ENCODE data around the gene TNIP2.

TNIP2 gene, protein sequence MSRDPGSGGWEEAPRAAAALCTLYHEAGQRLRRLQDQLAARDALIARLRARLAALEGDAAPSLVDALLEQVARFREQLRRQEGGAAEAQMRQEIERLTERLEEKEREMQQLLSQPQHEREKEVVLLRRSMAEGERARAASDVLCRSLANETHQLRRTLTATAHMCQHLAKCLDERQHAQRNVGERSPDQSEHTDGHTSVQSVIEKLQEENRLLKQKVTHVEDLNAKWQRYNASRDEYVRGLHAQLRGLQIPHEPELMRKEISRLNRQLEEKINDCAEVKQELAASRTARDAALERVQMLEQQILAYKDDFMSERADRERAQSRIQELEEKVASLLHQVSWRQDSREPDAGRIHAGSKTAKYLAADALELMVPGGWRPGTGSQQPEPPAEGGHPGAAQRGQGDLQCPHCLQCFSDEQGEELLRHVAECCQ

GRCh38 chr4:2755821-2756690 lies at the start of gene TNIP2:
TNIP2 (minus strand) TSS chr4:2756336; CDS start chr4:2756289, 47 bp downstream.
- peak; percentile 43 for DNase-seq

- DNase-seq = no peak
These were observed 48.9 kb upstream of the TNIP2 start for GRCh38 chr4:2804973-2805501.

DNA sequence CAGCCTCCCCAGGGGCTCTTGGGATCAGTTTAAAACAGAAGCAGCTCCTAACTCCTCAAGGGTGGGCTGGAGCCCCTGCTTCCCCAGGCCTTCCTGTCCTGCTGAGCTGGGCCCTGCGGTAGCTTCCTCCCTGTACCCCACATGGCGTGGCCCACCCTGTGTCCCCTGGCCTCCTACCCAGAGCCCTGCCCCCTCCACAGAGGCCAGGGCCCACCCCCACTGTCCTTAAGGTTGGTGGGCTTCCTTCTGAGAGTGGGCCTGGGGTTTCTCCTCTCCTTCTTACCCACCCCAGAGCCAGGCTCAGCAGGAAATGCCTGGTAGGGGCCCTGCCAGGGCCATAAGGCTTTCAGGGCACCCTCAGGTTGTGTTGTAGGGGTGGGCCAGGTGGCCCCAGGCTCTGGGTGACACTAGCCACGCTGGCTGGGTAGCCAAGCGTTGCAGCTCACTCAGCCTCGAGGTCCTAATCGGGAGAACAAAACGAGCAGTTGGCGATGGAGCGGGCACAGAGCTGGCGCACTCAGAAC lies 48.4 kb upstream of the TNIP2 start:
- DNase-seq = no peak

DNA sequence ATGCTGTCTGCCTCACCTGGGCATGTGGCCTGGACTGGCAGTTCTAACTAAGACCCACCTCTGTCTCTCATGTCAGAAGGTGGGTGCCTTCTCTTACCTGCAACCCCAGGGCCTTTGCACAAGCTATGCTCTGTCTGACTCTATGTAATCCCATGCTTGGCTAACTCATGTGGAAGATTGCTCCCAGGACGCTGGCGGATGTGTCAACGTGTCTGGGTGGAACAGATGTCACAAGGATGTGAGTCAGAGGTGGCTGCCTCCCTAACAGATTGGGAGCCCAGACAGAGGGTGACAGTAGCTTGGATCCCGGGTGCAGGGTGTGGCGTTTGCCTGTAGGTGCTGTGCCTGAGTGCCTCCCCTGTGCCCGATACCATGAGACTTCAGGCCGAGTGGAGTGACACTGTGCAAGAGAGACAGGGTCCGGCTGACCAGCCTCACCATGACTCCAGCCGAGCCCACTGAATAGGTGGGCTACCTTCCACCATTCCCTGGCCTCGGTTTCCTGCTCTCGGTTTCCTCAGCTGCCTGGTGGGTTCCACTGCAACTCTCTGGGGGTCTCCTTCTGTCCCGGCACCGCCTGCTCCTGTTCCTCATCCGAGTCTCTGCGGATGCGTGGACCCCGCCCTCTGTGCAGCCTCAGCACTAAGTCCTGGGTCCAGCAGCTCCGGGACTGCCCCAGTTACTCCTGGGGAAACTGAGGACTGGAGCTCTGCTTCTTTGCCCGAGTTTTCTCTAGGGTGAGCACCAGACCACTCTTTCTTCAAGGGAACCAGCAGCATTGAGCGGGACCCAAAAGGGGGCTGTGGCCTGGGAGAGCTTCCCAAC lies 47.7 kb upstream of the TNIP2 start:
- DNase-seq = no peak

DNA sequence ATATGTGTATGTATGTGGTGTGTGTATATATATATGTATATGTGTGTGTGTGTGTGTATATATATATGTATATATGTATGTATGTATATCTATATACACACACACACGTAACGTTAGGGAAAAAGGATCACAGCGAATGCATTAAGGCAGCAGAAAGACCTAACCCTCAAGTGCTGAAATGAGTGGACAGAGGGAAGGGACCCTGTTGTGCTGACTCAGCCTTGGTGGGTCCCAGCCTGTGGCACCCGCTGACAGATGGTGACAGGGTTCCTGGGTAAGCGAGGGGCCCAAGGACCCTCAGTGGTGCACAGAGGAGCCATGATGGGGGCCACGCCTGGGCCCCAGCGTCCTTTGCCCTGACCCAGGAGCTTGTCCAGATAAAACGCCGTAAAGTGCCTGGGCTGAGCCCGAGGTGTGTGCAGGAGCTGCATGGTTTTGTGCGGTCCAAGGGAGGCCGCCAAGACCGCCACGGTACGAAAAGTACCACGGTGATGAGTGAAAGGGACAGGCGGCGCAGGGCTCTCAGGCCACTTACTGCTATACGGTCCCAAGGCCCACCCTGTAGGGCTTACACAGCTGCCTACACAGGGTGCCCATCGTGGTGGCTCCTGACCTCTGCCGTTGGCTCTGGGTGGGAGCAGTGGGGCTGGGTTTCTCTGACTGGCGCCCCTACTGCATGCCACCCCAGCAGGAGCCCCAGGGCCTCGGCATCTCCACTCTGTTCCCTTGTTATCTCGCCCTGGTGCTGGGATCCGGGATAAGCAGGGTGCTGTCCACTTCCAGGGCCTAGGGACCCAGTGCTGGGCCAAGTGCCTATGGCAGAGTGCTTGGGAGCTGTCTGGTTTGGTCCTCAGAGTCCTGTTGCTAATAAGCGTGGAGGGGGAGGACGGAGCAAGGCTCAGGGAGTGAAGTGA lies 46.7 kb upstream of the TNIP2 start:
- no peak for DNase-seq

- no peak for DNase-seq
These were observed 44.8 kb upstream of the TNIP2 start for GRCh38 chr4:2800691-2801596.

DNA sequence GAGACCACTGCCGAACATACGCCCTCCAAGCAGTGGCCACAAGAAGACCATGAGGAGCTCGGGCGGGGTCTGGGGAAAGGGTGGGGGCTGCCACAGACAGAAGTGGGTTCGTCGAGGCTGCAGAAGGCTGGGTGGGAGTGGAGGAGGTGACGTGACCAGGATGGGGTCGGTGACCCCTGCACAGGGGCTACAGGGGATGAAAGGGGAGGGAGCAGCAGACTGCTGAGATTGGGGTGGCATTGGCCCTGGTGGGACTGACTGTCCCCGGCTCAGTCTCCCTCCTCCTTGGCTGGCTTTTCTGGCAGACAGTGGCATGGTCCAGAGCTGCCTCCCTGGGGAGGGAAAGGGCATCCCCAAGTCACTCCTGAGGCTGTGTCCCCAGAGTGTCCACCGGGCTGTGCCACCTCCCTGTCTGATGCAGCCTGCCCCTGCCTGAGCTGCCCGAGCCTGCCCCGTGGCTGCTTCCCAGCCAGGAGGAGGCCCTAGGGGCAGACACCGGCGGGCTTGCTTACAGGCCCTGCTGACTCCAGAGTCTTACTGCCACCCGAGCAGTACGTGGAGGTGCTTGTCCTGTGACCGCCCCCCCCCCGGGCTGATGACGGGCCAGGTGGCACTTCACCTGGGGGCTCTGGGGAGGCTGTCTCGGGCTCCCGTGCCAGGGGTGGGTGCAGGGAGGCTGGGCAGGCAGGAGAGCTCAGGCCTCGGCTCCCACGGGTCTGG lies 44.0 kb upstream of the TNIP2 start:
- DNase-seq = no peak

- DNase-seq = no peak
These were observed 43.2 kb upstream of the TNIP2 start for GRCh38 chr4:2799224-2799911.

GRCh38 chr4:2798399-2799223 lies 42.5 kb upstream of the TNIP2 start:
- DNase-seq = no peak

GRCh38 chr4:2797545-2798305 lies 41.6 kb upstream of the TNIP2 start:
- DNase-seq = no peak

- no peak for DNase-seq
These were observed 40.9 kb upstream of the TNIP2 start for GRCh38 chr4:2796849-2797544.

DNA sequence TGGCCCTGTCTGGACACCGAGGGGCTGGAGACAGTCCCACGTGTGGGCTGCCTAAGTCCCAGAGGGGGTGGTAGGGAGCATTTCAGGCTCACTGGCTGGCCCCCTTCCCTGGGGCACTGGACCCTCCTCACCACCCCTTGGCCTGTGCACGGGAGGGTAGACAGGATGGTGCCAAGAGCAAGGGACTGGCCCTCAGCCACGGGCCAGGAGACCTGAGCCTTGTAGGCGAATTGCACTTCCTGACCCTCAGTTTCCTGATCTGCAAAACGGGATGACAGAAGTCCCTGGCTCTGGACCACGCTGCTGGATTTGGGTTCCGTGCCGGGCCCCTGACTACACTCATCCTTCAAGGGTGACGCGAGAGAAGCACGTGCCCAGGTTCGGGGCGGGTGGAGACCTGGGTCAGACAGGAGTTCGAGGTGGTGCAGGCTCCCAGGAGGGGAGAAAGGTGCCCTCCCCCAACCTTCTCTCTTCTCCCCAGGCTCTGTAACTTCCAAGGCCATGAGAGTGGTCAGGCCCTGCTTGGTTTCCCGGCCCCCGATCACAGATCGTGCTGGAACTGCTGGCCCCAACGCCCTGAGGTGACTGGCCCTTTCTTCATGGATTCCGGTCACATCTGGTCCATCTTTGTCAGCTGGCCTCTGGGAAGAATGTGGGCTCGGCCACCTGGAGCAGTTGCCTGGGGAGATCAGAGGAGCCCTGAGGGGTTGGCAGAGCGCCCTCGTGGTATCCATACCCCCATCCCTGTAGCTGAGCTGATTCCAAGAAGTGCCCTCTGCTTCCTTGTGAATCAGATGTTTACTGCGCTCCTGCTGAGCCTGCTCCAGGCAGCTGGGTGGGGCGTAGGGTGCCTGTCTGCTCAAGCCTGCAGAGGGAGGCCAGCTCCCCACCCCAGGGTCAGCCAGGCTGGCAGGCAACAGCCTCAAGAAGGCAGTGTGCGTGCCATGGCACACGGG lies 40.0 kb upstream of the TNIP2 start:
- no peak for DNase-seq

DNA sequence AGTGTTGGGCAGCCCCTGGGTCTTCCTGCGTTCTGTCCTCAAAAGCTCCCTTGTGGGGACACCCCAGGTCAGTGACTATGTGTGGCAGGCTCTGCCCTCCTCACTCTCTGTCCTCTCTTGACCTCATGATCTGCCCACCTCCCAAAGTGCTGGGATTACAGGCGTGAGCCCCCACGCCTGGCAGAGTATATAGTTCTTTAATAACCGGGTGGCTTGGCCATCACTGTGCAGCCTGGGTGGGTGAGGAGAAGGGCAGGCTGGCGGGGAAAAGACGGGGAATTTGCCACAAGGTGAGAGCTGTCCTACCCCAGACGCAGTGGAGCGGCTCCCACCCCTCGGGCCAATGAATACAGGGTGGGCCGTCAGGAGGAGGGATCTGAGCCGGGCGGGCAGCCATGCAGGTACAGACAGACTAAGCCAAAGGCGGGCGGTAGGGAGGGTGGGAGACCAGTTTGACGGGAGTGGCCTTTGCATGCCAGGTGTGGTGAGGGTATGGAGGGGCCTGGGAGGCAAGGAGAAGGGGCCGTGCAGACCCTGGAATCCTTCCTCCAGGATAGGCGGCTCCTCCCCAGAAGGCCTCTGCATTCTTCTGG lies 39.3 kb upstream of the TNIP2 start:
- no peak for DNase-seq

DNA sequence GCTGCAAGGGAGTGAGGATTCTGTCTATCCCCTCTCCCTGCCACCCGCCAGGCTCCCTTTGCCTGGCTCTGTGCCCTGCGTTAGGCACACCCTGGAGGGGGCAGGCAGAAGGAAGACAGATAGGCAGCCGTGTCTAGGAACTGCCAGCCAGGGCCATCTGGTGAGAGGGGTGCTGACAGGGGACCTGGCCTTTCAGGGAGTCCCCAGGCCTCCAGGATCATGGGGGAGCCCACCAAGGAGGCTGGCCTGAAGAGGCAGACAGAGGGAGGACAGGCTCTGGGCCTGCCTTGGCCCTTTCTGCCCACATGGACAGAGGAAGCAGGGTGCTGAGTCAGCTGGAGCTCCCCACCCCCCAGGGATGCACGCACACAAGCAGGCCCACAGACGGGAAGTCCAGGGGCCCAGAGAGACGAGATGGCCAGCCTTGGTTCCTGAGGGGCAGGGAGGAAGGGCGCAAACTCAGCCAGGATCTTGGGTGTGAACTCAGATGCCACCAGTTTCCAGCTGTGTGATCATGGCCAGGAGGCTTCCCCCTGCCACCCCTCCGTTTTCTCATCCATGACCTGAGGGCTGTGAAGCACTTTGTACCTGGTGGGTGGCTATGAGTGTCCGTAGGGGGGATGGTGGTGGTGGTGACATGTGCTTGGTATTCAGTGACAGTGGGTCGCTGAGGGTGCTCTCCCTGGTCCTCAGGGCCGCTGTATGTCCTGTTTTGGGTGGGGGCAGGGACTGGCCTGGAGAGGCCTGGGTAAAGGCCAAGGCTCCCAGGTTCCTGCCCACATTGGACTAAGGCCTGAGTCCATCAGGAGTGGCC lies 38.6 kb upstream of the TNIP2 start:
- DNase-seq = no peak
